GM18502 (cell line): Measurements from ENCODE around the gene STAP2.
A peak's percentile ranks its signal among the peaks of the same experiment; 100 is the strongest.
"Not testable (repeated sequence)": the region's sequence is repeated elsewhere in the genome, so short reads cannot be mapped to it uniquely, and the experiment has no call there.

Experiments
- ATAC-seq: cut with Tn5 transposase; IDR thresholded peaks from one replicate; pipeline ENCODE4 v1.9.1; 2021; ENCODE audit warnings: mild to moderate bottlenecking; ENCODE audit not compliant: unreplicated experiment, poor library complexity

Gene STAP2

DNA sequence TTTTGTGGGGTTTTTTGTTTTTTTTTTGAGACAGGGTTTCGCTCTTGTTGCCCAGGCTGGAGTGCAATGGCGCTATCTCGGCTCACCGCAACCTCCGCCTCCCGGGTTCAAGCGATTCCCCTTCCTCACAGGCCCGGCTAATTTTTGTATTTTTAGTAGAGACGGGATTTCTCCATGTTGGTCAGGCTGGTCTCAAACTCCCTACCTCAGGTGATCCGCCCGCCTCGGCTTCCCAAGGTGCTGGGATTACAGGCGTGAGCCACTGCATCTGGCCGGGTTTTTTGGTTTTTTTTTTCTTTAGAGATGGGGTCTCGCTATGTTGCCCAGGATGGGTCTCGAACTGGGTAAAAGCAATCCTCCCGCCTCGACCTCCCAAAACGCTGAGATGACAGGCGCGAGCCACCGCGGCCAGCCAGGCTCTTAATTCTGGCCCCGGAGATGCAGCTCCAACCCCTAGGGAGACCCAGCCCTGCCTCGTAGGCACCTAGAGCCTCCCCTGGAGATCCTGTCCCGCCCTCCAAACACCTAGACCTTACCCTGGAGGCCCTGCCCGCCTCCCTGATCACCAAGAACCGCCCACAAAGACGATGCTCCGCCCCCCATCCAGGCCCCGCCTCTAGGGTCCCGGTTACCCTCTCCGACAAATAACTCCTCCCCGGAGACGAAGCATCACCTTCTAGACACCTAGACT lies 9.5 kb downstream of the STAP2 start:
- not testable (repeated sequence) for ATAC-seq

DNA sequence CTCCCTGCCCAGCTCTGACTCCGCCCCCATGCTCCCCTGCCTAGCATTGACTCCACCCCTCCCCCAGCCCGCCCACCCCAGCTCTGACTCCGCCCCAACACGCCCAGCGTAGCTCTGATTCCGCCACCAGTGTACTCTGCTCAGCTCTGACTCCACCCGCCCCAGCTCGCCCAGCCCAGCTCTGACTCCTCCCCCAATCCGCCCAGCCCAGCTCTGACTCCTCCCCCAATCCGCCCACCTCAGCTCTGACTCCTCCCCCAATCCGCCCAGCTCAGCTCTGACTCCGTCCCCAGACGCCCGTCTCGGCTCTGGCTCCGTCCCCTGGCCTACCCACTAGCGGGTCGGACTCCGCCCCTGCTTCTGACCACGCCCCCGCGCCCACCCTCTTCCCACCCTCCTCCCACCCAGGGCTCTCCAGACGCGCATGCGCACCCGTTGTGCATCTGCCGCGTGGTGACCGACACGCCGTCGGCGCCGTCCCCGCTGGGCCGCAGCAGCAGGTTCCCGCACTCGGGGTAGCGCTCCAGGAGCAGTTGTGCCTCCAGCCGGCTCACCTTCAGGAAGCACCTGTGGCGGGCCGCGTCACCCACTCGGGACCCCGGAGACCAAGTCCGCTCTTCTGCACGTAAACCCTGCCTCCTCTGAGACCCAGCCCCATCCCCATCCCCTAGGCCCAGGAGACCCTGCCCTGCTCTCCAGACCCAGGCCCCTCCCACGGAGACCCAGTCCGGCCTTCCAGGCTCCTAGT lies 10.2 kb downstream of the STAP2 start:
- ATAC-seq, result peak; percentile 79

DNA sequence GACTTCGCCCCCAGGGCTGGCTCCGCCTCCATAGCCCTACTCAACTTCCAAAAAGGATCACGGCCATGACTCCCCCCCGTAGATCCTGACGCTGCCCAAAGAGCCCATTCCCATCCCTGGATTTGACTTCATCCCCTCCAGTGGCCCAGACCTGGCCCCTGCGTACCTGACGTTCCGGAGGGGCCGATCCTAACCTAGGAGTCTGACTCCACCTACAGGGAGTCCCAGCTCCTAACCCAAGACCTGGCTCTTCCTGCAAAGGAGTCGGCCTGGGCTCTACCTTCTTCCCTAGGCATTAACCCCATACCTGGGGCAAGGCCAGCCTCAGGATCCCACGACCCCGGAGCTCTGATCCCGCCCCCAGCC lies 10.8 kb downstream of the STAP2 start:
- ATAC-seq, result no peak

DNA sequence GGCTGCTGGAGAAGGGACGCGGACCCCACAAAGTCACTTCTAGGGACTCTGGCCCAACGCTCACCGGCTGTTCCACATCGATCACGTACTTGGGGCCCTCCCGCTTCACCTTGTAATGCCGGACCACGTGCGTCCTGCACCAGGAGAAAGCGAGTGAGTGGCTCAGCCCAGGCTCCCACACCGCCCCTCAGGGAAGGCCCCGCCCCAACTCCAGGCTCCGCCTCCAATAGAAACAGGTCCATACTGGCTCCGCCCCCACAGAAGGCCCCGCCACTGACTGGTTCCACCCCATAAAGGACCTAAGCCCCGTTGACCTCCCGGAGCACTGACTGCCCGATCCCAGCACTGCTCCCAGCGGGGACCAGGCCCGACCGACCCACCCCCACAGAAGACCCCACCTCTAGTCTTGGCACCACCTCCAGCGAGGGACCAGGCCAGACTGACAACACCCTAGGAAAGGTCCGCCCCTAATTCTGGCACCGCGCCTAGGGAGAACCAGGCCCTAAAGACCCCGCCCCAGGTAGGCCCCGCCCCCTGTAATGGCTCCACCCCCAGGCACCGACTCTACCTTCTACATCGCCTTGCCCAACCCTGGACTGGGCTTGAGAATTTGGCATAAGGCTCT lies 11.3 kb downstream of the STAP2 start:
- ATAC-seq, result no peak

DNA sequence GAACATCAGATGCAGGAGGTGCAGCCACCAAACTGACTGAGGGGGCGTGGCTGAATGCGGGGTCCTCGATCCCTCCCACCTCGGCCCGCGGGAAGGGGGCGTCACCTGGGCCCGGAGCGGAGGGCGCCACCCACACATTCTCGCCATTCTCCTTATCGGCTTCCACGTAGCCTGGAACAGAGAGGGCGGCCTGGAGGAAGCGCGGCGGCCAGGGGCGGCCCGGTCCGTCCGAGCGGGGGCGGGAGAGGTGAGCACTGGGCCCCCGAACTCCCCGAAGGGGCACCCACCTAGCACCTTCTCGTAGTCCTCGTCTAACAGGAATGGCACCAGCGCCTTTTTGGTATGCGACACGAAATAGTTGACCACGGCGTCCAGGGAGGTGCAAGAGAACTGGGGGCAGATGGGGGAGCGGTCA lies 11.8 kb downstream of the STAP2 start:
- ATAC-seq, result no peak

DNA sequence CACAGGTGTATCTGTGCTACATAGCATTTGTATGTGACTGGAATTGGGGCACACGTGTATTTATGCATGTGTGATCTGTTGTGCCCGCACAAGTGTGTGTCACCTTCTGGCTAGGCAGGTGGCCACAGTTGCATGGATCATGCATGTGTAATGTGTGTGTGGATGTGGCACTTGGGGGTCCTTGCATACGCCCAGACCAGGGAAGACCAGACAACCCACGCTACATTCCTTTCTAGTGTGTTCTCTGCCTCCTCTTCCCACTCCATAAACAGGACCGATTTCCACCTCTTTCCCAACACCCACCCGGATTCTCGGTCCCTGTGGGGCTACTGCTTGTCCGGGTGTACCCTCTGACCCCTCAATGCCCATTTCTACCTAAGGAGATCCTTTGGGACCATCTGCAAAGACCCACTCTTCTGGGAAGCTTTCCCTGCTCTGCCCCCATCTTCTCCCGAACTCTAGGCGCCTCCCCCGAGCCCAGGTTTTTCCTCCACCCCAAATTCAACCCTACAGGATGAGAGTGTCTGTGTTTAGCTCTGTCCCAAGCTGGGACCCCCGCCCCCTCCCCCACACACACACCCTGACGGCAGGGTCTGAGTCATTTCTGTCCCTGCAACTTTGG lies 12.3 kb downstream of the STAP2 start:
- no peak for ATAC-seq

DNA sequence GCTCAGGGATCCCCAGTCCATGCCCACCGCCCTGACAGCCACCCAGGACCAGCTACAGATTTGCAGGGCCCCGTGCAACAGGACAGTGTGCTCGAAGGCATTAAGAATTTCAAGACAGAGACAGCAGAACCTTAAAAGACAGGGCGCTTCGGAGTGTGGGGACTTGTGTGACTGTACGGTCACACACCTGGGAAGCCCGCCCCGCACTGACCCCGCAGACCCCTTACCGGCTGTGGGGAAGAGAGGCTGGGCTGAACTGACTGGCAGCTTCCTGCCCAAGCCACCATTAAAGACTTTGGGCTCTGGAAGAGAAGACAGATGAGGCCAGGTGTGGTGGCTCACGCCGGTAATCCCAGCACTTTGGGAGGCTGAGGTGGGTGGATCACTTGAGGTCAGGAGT lies 14.4 kb downstream of the STAP2 start:
- no peak for ATAC-seq

DNA sequence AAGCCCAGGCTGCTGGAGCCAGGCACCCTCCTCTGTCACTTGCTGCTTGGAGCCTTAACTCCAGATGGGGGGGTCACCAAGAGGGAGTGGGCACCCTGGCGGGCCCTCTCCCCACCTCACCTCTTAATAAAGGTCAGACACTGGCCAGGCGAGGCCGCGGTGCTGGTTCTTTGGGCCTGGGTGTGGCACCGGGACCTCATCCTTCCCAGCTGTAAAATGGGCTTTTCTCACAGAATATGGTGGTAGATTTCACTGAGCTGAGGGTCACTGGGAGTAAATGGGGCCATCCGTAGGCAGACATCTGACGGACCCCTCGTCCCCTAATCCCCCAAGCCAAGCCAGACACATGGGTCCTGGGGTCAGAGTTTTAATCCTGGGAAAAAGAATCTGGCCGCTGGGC lies 14.9 kb downstream of the STAP2 start:
- ATAC-seq, result no peak

DNA sequence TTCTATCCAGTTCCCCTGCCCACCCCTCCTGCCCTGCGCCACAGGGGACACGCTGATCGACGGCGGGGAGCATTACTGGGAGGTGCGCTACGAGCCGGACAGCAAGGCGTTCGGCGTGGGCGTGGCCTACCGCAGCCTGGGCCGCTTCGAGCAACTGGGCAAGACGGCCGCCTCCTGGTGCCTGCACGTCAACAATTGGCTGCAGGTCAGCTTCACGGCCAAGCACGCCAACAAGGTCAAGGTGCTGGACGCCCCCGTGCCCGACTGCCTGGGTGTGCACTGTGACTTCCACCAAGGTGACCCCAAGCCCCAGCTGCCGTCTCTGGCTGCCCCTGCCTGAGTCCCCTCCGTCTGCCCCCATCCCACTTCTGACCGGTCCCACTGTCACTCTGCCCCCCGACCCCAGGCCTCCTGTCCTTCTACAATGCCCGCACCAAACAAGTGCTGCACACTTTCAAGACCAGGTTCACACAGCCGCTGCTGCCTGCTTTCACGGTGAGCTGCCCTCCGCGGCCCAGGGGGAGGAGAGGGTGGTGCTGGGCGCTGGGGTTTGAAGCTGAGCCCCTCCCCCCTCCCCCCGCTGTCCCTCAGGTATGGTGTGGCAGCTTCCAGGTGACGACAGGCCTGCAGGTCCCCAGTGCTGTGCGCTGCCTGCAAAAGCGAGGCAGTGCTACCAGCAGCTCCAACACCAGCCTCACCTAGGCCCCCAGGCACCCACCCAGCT lies 15.5 kb downstream of the STAP2 start:
- ATAC-seq, result no peak

DNA sequence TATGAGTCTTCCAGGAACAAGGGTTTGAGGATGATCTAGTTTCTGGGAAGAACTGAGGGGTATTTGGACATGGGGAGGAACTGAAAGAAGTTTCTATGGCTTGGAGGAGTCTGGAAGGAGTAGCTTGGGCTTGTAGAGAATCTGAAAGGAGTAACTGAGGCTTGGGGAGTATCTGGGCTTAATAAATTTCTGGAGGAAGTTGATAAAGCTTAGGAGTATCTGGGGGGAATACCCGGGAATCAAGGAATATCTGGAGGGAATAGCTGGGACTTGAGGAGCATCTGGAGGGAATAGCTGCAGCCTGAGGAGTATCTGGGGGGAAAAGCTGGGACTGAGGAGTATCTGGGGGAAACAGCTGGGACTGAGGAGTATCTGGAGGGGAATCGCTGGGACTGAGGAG lies 18.2 kb downstream of the STAP2 start:
- ATAC-seq, result no peak

DNA sequence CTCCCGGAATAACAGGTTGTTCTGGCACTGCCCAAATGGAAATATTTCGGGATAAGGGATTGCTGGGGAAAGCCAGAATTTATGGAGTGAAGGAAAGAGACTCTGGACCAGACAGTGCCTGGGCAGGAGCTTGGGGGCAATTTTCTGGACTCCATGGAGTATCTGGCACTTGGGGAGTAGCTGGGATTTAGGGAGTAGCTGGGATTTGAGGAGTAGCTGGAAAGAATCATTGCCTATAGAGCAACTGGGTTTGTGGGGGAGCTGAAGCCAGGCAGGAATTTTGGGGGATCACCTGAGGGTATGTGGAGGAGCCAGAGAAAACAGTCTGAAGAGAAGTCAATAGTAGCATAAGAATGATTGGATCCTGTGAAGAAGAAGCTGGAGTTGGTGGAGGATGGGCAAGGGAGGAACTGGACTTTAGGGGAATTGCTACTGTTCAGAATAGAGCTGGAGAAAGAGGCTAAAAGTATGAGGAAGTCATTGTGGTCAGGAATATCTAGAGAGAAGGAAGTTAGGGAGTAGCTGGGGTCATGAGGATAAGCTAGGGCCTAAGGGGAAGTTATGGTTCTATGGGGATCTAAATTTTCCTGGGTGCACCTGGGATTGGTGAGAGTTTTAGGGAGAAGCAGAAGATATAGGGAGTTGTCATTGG lies 19.4 kb downstream of the STAP2 start:
- no peak for ATAC-seq

DNA sequence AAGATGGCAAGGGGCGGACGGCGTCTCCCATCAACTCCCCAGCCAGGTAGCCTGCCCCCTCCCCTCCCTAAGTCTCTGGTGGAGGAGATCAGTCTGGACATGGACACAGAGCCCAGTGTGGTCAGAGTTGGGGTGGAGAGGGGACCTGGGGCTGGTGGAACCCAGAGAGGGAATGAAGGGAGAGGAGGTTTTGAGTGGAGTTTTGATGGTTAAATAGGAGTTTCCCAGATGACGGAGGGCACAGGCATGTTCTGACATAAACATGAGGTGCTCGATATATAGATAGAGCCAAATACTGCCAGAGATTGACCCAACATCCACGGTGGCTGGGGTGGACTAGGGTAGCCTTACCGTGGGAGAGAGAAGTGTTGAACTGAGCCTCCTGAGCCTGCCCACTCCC lies 20.2 kb downstream of the STAP2 start:
- ATAC-seq, result no peak

DNA sequence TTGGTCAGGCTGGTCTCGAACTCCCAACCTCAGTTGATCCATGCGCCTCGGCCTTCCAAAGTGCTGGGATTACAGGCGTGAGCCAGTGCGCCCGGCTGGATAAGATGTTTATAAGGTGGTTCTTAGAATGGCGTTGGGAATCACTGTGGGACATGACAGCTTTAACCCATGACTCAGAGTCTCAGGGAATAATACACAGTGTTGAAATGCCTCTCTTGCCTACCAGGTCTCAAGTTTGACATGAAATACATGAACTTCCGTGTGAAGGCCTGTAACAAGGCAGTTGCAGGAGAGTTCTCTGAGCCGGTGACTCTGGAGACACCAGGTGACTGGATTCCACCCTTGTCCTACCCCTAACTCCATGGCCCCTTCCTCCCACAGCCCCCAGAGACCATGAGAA lies 21.7 kb downstream of the STAP2 start:
- no peak for ATAC-seq

DNA sequence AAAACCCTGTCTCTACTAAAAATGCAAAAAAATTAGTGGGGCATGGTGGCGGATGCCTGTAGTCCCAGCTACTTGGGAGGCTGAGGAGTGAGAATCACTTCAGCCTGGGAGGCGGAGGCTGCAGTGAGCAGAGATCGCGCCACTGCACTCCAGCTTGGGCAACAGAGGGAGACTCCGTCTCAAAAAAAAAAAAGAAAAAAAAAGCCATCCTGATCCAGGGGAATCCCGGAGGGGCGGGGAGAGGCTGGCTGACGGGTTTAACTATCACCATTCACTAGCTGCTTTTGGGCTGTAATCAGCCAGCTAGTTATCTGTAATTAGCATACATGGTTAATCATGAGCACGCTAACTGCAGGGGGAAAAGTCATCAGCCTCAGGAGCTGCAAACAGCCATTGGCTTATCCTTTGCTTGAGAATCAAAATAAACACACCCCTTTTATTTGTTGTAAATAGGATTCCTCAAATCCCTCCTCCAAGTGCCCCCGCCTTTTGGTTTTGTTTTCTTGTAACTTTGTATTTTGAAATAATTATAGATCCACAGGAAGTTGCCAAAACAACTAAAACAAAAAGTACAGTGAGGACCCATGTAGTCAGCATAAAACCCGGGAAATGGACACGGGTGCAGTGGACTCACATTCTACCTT lies 24.7 kb downstream of the STAP2 start:
- ATAC-seq, result no peak

DNA sequence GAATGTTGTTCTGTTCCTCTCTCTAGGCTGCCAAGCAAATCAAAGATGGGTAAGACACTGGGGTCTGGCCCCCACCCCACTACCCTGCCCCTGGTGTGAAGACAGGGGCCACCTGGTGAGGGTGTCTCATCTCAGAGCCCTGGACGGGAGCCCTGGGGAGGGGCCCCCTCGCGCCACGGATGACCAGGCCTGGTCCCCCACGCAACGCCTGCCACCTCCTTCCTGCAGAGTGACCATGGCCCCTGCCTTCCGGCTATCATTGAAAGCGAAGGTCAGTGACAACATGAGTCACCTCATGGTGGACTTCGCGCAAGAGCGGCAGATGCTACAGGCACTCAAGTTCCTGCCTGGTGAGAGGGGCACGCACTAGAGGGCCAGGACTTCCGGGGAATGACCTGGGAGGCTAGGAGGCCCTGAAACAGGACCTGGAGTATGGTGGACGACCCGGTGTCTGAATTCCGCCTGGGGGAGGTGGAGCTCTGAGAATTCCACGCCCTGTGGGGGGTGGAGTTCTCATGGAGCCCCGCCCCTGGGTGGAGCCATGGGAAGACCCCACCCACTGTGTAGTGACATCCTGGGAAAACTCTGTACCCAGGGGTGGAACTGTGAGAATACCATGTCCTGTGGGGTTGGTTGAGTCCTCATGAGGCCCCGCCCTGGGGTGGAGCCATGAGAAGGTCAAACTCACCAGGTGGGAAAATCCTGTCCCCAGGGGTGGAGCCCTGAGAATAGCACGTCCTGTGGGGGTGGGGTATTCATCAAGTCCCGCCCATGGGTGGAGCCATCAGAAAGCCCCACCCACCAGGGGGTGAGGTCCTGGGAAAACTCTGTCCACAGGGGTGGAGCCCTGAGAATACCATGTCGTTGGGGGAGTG lies 28.1 kb downstream of the STAP2 start:
- no peak for ATAC-seq

DNA sequence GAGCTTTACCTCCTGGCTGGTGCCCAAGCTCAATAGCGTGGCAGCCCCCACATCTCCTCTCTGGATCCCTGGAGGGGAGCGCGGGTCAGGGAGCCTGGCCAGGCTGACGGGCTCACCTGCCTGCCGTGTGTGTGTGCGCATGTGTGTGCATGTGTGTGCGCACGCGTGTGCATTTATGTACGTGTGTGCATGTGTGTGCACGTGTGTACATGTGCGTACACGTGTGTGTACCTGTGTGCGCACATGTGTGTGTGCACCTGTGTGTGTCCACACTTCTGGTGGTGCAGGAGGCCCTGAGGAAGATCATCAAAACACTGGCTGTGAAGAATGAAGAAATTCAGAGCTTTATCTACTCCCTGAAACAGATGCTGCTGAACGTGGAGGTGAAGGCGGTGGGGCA lies 33.0 kb downstream of the STAP2 start:
- no peak for ATAC-seq

DNA sequence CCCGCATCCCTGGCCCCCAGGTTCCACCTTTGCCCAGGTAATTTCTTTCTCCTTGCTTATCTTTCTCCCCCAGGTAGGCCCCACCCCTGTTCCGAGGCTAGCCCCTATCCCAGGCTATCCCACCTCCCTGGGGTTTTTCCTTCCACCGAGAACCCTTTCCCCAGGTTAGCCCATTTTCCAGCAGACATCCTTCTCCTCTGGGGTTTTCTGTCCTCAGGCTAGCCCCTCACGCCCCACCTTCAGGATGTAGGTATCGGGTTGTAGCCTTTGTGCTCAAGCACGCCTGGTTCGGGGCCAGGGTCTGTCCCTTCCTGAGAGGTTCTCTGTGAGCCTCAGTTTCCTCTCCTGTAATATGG lies 33.4 kb downstream of the STAP2 start:
- no peak for ATAC-seq

DNA sequence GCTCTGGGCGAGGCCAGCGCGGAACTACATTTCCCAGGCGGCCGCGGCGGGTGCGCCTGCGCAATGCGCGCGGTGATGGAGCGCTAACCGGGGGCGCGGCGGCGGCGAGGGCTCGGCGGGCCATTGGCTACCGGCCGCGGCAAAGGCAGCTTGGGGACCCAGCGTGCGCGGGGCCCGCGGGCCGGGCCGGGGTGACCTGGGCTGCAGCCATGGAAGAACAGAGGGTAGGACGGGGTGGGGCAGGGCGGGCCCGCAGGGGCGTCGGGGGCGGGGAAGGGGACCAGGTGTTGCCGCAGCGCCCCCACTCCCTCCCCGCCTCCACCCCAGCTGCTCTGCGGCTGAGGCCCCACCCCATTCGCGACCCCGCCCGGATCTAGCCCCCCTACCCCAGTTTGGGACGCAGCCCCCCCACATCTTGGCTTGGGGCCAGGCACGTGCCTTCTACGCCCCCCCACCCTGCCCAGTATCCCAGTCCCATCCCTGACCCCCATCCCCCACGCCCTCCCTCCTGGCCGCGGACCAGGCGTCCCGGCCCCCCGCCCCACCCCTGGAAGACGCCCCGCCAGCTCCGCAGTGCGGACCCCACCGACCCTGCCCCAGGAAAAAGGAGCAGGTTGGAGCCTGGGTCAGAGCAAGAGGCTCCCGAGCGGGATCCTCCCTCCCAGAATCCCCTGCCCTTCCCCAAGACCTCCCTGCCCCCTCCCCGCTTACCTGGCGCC lies 33.9 kb downstream of the STAP2 start, which contains the start of gene FSD1:
Gene FSD1 (plus strand): TSS at position 61 of the 719 bp plus-strand sequence. CDS start 149 bp downstream, at position 210.
- no peak for ATAC-seq
